ENCODE measurements around the gene FAM3D.

DNA sequence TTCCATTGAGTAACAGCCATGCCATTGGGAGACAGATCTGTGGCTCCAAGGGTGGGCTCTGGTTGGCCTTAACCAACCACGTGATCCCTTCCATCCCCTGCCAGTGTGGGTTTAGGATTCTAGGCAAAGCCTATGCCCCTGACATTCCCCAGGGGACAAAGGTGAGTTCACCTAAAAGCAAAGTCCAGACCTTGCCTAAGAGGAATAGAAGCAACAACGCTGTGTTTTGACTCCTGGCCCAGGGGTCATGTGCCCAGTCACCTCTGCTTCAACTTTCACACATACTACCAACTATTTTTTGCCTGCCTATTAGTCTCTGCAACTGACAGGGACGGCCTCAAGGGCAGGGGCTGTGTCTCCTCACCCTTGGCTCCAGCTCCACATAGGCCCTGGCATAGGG lies 42.0 kb downstream of the FAM3D start:
- TF ChIP-seq POLR2AphosphoS5 (IDR thresholded peaks at IDR 0.05) (no peak), POLR2A (IDR thresholded peaks at IDR 0.05) (no peak), EP300 (IDR thresholded peaks at IDR 0.05) (no peak)
- TF ChIP-seq, protein P1, sequence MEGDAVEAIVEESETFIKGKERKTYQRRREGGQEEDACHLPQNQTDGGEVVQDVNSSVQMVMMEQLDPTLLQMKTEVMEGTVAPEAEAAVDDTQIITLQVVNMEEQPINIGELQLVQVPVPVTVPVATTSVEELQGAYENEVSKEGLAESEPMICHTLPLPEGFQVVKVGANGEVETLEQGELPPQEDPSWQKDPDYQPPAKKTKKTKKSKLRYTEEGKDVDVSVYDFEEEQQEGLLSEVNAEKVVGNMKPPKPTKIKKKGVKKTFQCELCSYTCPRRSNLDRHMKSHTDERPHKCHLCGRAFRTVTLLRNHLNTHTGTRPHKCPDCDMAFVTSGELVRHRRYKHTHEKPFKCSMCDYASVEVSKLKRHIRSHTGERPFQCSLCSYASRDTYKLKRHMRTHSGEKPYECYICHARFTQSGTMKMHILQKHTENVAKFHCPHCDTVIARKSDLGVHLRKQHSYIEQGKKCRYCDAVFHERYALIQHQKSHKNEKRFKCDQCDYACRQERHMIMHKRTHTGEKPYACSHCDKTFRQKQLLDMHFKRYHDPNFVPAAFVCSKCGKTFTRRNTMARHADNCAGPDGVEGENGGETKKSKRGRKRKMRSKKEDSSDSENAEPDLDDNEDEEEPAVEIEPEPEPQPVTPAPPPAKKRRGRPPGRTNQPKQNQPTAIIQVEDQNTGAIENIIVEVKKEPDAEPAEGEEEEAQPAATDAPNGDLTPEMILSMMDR (IDR thresholded peaks at IDR 0.05): no peak
